Measurements from ENCODE around the gene ATXN1.
"Not testable (repeated sequence)": the region's sequence is repeated elsewhere in the genome, so short reads cannot be mapped to it uniquely, and the experiment has no call there.

ATXN1 gene

GRCh38 chr6:16789329-16790038 lies 28.2 kb upstream of the ATXN1 start:
- TF ChIP-seq, protein P1, sequence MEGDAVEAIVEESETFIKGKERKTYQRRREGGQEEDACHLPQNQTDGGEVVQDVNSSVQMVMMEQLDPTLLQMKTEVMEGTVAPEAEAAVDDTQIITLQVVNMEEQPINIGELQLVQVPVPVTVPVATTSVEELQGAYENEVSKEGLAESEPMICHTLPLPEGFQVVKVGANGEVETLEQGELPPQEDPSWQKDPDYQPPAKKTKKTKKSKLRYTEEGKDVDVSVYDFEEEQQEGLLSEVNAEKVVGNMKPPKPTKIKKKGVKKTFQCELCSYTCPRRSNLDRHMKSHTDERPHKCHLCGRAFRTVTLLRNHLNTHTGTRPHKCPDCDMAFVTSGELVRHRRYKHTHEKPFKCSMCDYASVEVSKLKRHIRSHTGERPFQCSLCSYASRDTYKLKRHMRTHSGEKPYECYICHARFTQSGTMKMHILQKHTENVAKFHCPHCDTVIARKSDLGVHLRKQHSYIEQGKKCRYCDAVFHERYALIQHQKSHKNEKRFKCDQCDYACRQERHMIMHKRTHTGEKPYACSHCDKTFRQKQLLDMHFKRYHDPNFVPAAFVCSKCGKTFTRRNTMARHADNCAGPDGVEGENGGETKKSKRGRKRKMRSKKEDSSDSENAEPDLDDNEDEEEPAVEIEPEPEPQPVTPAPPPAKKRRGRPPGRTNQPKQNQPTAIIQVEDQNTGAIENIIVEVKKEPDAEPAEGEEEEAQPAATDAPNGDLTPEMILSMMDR (IDR thresholded peaks at IDR 0.05; ENCODE audit: poor library complexity, severe bottlenecking), result no peak
- Histone ChIP-seq H3K36me3 (ENCODE audit: low read depth) (no peaks in the 10 kb centered on the region), H3K4me1 (ENCODE audit: insufficient read depth, poor library complexity, severe bottlenecking) (no peaks in the 10 kb centered on the region), H3K27ac (ENCODE audit: poor library complexity, severe bottlenecking) (no peak overlapping the region), H3K9me3 (ENCODE audit: severe bottlenecking) (no peaks in the 10 kb centered on the region), H3K4me3 (ENCODE audit: severe bottlenecking) (no peak overlapping the region), H3K27me3 (ENCODE audit: insufficient read depth, poor library complexity, severe bottlenecking) (no peaks in the 10 kb centered on the region)
- DNase-seq (ENCODE audit: low spot score), result no peak
- ATAC-seq (ENCODE audit: low read depth), result no peak

GRCh38 chr6:16787128-16787682 lies 25.9 kb upstream of the ATXN1 start:
- no peak overlapping the region for H3K27ac ChIP-seq (ENCODE audit: poor library complexity, severe bottlenecking)
- TF ChIP-seq, protein P1 (IDR thresholded peaks at IDR 0.05; ENCODE audit: poor library complexity, severe bottlenecking), result no peak
- no peaks in the 10 kb centered on the region for H3K27me3 ChIP-seq (ENCODE audit: insufficient read depth, poor library complexity, severe bottlenecking)
- no peak for ATAC-seq (ENCODE audit: low read depth)
- H3K4me3 ChIP-seq (ENCODE audit: severe bottlenecking), result no peak overlapping the region
- no peaks in the 10 kb centered on the region for H3K9me3 ChIP-seq (ENCODE audit: severe bottlenecking)
- no peaks in the 10 kb centered on the region for H3K36me3 ChIP-seq (ENCODE audit: low read depth)
- no peaks in the 10 kb centered on the region for H3K4me1 ChIP-seq (ENCODE audit: insufficient read depth, poor library complexity, severe bottlenecking)
- no peak for DNase-seq (ENCODE audit: low spot score)

- Histone ChIP-seq H3K4me3 (ENCODE audit: severe bottlenecking) (no peak overlapping the region), H3K4me1 (ENCODE audit: insufficient read depth, poor library complexity, severe bottlenecking) (no peaks in the 10 kb centered on the region), H3K36me3 (ENCODE audit: low read depth) (no peaks in the 10 kb centered on the region), H3K9me3 (ENCODE audit: severe bottlenecking) (no peaks in the 10 kb centered on the region), H3K27ac (ENCODE audit: poor library complexity, severe bottlenecking) (no peak overlapping the region), H3K27me3 (ENCODE audit: insufficient read depth, poor library complexity, severe bottlenecking) (no peaks in the 10 kb centered on the region)
- TF ChIP-seq, protein P1 (IDR thresholded peaks at IDR 0.05; ENCODE audit: poor library complexity, severe bottlenecking), result no peak
- ATAC-seq (ENCODE audit: low read depth) (no peak), DNase-seq (ENCODE audit: low spot score) (no peak)
These were observed 24.2 kb upstream of the ATXN1 start for GRCh38 chr6:16785496-16785895.

DNA sequence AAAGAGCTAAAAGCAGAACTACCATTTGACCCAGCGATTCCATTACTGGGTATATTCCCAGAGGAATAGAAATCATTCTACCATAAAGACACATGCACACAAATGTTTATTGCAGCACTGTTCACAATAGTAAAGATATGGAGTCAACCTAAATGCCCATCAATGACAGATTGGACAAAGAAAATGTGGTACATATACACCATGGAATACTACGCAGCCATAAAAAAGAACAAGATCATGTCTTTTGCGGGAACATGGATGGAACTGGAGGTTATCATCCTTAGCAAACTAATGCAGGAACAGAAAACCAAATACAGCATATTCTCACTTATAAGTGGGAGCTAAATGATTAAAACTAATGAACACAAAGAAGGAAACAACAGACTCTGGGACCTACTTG lies 23.7 kb upstream of the ATXN1 start:
- not testable (repeated sequence) for H3K27me3 ChIP-seq (ENCODE audit: insufficient read depth, poor library complexity, severe bottlenecking); H3K9me3 ChIP-seq (ENCODE audit: severe bottlenecking); H3K36me3 ChIP-seq (ENCODE audit: low read depth); ATAC-seq (ENCODE audit: low read depth); H3K4me3 ChIP-seq (ENCODE audit: severe bottlenecking); H3K27ac ChIP-seq (ENCODE audit: poor library complexity, severe bottlenecking); DNase-seq (ENCODE audit: low spot score); H3K4me1 ChIP-seq (ENCODE audit: insufficient read depth, poor library complexity, severe bottlenecking)

GRCh38 chr6:16783952-16784565 lies 22.8 kb upstream of the ATXN1 start:
- Histone ChIP-seq H3K4me1 (ENCODE audit: insufficient read depth, poor library complexity, severe bottlenecking) (no peaks in the 10 kb centered on the region), H3K27ac (ENCODE audit: poor library complexity, severe bottlenecking) (no peak overlapping the region), H3K36me3 (ENCODE audit: low read depth) (no peaks in the 10 kb centered on the region), H3K9me3 (ENCODE audit: severe bottlenecking) (no peaks in the 10 kb centered on the region), H3K27me3 (ENCODE audit: insufficient read depth, poor library complexity, severe bottlenecking) (no peaks in the 10 kb centered on the region), H3K4me3 (ENCODE audit: severe bottlenecking) (no peak overlapping the region)
- no peak for ATAC-seq (ENCODE audit: low read depth)
- TF ChIP-seq, protein P1 (IDR thresholded peaks at IDR 0.05; ENCODE audit: poor library complexity, severe bottlenecking), result no peak
- no peak for DNase-seq (ENCODE audit: low spot score)

All from RWPE2 (cell line).